Astrocyte of the cerebellum (primary cell): ENCODE results near the gene EEF1AKMT1.
"Not testable (repeated sequence)": the region's sequence is repeated elsewhere in the genome, so short reads cannot be mapped to it uniquely, and the experiment has no call there.

ENCODE experiments used
- DNase-seq: peaks from one replicate; pipeline ENCODE4 v3.0.0-alpha.2; 2011; ENCODE audit warnings: low read depth
- H3K4me3 ChIP-seq: 2 replicates; pipeline ENCODE4 v1.5.1; 2011; ENCODE audit warnings: mild to moderate bottlenecking, low read depth, low read length, moderate library complexity
- CTCF ChIP-seq: IDR thresholded peaks from 2 replicates; pipeline ENCODE4 v1.5.1; 2012; ENCODE audit warnings: low read length, low read depth, moderate library complexity, mild to moderate bottlenecking; ENCODE audit errors: missing control alignments
- in situ Hi-C: cut with HindIII; loops from 2 replicates; pipeline ENCODE4 v1.10.0; 2017; ENCODE audit warnings: low sequenced_read_pairs

EEF1AKMT1 gene

GRCh38 chr13:20749377-20749776 lies 24.4 kb downstream of the EEF1AKMT1 start:
- no peak for DNase-seq
- H3K4me3 ChIP-seq = no peak overlapping the region
- no peak for TF ChIP-seq CTCF
- in situ Hi-C loops = no loop called here

- DNase-seq, H3K4me3 ChIP-seq, in situ Hi-C loops: not testable (repeated sequence)
These were observed 29.8 kb downstream of the EEF1AKMT1 start for GRCh38 chr13:20743830-20744404.

- in situ Hi-C loops = no loop called here
- H3K4me3 ChIP-seq = no peak overlapping the region
- TF ChIP-seq CTCF = no peak
- DNase-seq = no peak
These were observed 33.7 kb downstream of the EEF1AKMT1 start for GRCh38 chr13:20740021-20740420.

GRCh38 chr13:20738616-20739015 lies 35.1 kb downstream of the EEF1AKMT1 start:
- no peak for TF ChIP-seq CTCF
- DNase-seq = no peak
- in situ Hi-C loops = no loop called here
- no peak overlapping the region for H3K4me3 ChIP-seq

DNA sequence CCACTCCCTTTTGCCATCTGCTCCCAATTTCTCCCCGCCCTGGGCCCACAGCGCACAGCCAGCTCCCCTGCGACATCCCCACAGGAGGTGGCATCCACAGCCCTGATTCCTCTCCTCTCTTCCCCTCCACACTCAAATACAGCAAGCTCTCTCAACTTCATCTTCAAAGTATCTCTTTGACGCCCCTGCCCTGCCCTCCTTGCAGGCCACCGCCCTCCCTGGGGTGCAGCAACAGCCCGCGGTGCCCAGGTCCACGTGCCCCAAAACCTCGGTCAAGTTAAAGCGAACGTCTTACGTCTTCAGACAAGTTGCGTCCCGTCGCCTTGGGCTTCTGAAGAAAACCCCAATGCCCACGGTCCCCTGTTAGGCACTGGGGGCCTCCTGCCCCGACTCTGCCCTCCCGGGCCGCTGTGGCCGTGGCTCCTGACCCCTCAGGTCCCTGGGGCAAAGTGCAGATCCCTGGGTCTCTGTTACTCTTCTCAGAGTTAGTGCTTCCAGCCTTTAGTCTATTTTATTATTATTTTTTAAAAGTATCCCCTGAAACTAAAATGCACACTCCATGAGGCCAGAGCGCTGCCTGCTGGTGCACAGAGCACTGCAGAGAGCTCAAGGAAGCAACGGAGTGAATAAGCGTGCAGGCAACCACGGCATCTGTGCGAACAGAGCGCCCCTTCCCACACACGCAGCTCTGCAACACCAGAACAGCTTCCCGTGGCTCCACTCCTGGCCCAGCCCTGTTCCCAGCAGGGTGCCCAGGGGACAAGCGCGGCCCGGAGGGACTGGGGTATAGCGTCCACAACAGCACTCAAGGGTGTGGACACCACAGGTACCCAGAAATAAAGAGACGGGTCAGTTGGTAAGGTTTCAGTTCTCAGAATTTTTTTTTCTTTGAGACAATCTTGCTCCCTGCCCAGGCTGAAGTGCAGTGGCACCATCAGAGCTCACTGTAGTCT lies 43.9 kb downstream of the EEF1AKMT1 start:
- DNase-seq = no peak
- TF ChIP-seq CTCF = no peak
- no peak overlapping the region for H3K4me3 ChIP-seq
- in situ Hi-C loops = no loop called here

DNA sequence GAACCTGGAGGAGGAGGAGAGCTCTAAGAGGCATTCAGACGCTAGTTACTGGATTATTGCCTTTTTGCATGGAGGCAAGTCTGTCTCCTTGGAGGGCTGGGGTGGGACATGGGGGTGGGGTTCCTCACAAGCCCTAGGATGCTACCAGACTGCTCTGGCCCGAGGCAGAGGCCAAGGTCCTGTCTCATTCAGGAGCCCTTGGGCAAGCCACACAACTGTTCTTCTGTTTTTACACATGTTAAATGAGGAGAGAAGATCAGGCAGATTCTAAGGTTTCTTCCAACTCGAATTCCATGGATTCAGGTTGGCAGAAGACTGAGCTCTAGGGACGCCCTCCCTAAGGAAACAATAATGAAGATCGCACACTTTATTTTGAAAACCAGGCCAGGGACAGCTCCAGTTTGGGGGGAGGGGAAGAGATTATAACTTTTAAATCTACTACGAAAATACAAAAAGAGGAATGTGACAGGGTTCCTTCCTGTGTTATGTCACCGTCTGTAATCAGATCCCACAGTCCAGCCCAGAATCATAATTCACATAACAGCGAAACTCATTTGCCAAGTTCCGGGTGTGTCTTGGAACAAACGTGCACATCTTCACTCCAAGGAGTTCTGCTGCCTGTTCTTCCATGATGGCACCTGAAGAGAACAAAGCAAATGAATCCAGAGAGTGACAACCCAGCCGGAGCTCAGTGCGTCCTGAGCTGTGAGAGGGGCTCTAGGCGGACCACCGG lies 45.0 kb downstream of the EEF1AKMT1 start:
- no peak for DNase-seq
- TF ChIP-seq CTCF = no peak
- in situ Hi-C loops = no loop called here
- H3K4me3 ChIP-seq = no peak overlapping the region
